ENCODE results near the gene NFIX.

DNA sequence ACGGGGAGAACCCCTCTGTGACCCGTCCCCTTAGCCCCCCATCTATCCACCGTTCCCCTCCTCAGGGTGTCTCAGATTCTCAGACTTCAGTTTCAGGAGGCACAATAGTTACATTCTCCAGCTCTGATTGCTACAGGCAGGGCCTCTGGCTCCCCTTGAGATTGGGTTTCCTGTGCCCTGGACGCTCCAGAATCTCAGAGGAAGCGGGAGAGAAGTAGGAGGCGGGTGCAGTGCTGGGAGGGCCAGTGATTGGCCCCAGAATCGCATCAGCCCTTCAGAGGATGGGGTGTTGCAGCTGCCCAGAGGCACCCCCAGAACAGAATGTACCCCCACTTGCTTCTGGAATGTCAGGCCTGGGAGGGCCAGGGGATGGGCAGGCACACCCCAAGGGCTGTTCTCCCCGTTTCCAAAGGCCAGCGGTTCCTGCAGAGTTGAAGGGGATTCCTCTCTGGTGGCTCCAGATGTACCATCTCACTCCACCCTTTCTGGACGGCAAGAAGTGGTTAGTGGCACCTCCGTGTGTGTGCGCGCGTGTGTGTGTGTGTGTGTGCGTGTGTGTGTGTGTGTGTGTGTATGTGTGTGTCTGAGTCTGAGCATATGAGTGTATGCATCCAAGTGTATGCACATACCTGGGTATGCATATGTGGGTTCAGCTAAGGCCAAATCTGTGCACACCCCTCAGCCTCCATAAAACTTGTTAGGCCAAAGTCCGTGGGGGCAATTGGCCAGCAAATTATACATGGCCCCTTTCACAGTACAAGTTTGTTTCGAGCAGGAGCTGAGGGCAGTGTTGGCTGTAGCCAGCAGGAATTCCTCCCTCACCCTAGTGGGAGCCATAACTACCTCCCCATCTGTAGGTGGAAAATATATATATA lies 71.9 kb downstream of the NFIX start:
- no peak for TF ChIP-seq EZH2 (IDR thresholded peaks at IDR 0.05; ENCODE audit: borderline replicate concordance, insufficient read depth, low read depth, low read length, poor library complexity, severe bottlenecking)
- no peak for TF ChIP-seq CTCF (IDR thresholded peaks at IDR 0.05)
